ENCODE measurements around the gene MAPKBP1.
A peak's percentile ranks its signal among the peaks of the same experiment; 100 is the strongest.
"Not testable (repeated sequence)": the region's sequence is repeated elsewhere in the genome, so short reads cannot be mapped to it uniquely, and the experiment has no call there.

The MAPKBP1 gene
- long read RNA-seq, partial matches to known transcripts: 0 of 1 reads
- long read RNA-seq, other reads (novel, unspliced or antisense): 1 of 1 reads

- H3K27ac ChIP-seq (replicated peaks): peak within 1 kb of the TSS; percentile 65
- peak within 1 kb of the TSS; percentile 94 for H3K4me3 ChIP-seq (replicated peaks; ENCODE audit: insufficient read depth, low read length)
- H3K27me3 ChIP-seq (ENCODE audit: insufficient read depth, poor library complexity, severe bottlenecking): no peaks in the 10 kb centered on the region
- TF ChIP-seq POLR2AphosphoS5 (IDR thresholded peaks at IDR 0.05; ENCODE audit: low read depth): peak; percentile 83; the same call in 1 of the 2 replicates
- TF ChIP-seq CTCF (IDR thresholded peaks at IDR 0.05; ENCODE audit: insufficient read depth, low read length): peak; percentile 49
- TF ChIP-seq GABPA (IDR thresholded peaks at IDR 0.05; ENCODE audit: low read depth): 0 out of 2 replicates have a peak, but pooled peaks have one; percentile 19
- TF ChIP-seq, protein P1, sequence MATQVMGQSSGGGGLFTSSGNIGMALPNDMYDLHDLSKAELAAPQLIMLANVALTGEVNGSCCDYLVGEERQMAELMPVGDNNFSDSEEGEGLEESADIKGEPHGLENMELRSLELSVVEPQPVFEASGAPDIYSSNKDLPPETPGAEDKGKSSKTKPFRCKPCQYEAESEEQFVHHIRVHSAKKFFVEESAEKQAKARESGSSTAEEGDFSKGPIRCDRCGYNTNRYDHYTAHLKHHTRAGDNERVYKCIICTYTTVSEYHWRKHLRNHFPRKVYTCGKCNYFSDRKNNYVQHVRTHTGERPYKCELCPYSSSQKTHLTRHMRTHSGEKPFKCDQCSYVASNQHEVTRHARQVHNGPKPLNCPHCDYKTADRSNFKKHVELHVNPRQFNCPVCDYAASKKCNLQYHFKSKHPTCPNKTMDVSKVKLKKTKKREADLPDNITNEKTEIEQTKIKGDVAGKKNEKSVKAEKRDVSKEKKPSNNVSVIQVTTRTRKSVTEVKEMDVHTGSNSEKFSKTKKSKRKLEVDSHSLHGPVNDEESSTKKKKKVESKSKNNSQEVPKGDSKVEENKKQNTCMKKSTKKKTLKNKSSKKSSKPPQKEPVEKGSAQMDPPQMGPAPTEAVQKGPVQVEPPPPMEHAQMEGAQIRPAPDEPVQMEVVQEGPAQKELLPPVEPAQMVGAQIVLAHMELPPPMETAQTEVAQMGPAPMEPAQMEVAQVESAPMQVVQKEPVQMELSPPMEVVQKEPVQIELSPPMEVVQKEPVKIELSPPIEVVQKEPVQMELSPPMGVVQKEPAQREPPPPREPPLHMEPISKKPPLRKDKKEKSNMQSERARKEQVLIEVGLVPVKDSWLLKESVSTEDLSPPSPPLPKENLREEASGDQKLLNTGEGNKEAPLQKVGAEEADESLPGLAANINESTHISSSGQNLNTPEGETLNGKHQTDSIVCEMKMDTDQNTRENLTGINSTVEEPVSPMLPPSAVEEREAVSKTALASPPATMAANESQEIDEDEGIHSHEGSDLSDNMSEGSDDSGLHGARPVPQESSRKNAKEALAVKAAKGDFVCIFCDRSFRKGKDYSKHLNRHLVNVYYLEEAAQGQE (IDR thresholded peaks at IDR 0.05; ENCODE audit: insufficient replicate concordance, low read depth): peak; percentile 39
- peak; percentile 38; the same call in 1 of the 2 replicates for TF ChIP-seq SPI1 (IDR thresholded peaks at IDR 0.05; ENCODE audit: borderline replicate concordance, low read depth)
- peak; percentile 98 to 99 for DNase-seq (ENCODE audit: low read depth in 1 of 2, low spot score in 1 of 2)
Observed at GRCh38 chr15:41774062-41774881, at the start of gene MAPKBP1. Gene MAPKBP1 (plus strand): TSS chr15:41774484. CDS start chr15:41775276, 792 bp downstream.

DNA sequence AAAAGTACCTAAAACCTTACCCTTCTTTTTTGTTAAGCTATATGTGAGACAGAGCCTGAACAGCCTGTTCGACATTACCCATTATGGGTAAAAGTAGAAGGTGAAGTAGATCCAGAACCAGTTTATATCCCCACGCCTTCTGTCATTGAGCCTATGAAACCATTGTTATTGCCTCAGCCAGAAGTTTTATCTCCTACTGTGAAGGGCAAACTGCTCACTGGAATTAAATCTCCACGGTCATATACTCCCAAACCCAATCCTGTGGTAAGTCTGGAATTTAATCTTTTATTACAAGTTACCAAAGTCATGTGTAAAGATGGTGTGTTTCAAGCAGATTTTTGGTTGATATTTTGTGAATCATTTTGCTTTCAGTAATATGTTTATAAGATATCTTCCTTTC, 47.1 kb upstream of the MAPKBP1 start:
- H3K27ac ChIP-seq (replicated peaks): no peak overlapping the region
- no peak overlapping the region for H3K4me3 ChIP-seq (replicated peaks; ENCODE audit: insufficient read depth, low read length)
- H3K27me3 ChIP-seq (ENCODE audit: insufficient read depth, poor library complexity, severe bottlenecking): no peaks in the 10 kb centered on the region
- TF ChIP-seq, protein P1 (IDR thresholded peaks at IDR 0.05; ENCODE audit: insufficient replicate concordance, low read depth): no peak
- TF ChIP-seq POLR2AphosphoS5 (IDR thresholded peaks at IDR 0.05; ENCODE audit: low read depth): no peak
- TF ChIP-seq CTCF (IDR thresholded peaks at IDR 0.05; ENCODE audit: insufficient read depth, low read length): no peak
- no peak for TF ChIP-seq SPI1 (IDR thresholded peaks at IDR 0.05; ENCODE audit: borderline replicate concordance, low read depth)
- TF ChIP-seq GABPA (IDR thresholded peaks at IDR 0.05; ENCODE audit: low read depth): no peak
- no peak for DNase-seq (ENCODE audit: low read depth in 1 of 2, low spot score in 1 of 2)

DNA sequence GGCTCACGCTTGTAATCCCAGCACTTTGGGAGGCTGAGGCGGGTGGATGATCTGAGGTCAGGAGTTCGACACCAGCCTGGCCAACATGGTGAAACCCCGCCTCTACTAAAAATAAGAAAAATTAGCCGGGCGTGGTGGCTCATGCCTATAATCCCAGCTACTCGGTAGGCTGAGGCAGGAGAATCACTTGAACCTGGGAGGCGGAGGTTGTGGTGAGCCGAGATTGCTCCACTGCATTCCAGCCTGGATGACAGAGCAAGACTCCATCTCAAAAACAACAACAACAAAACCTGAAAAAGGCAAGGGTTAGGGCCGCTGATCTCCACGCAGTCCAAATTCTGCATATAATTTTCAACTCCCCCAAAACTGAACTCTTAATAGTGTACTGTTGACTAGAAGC, 46.2 kb upstream of the MAPKBP1 start:
- DNase-seq (ENCODE audit: low read depth in 1 of 2, low spot score in 1 of 2); H3K27me3 ChIP-seq (ENCODE audit: insufficient read depth, poor library complexity, severe bottlenecking); H3K4me3 ChIP-seq (replicated peaks; ENCODE audit: insufficient read depth, low read length); H3K27ac ChIP-seq (replicated peaks): not testable (repeated sequence)

GRCh38 chr15:41730543-41730942, 43.7 kb upstream of the MAPKBP1 start:
- H3K27ac ChIP-seq (replicated peaks): peak overlapping the region; percentile 71
- H3K4me3 ChIP-seq (replicated peaks; ENCODE audit: insufficient read depth, low read length): no peak overlapping the region
- no peaks in the 10 kb centered on the region for H3K27me3 ChIP-seq (ENCODE audit: insufficient read depth, poor library complexity, severe bottlenecking)
- peak; percentile 45 to 62 for DNase-seq (ENCODE audit: low read depth in 1 of 2, low spot score in 1 of 2)
- TF ChIP-seq SPI1 (IDR thresholded peaks at IDR 0.05; ENCODE audit: borderline replicate concordance, low read depth): peak; percentile 99
- TF ChIP-seq, protein P1 (IDR thresholded peaks at IDR 0.05; ENCODE audit: insufficient replicate concordance, low read depth): no peak
